GM23338 (cell line): ENCODE measurements around the gene MID1.

ENCODE experiments used
- CREB1 ChIP-seq: fragments of 250-450 bp; sonication (Bioruptor Pico); IDR thresholded peaks from 2 replicates; pipeline ENCODE4 v1.5.0; 2020; ENCODE audit warnings: low read depth, mild to moderate bottlenecking, moderate library complexity
- CTCF ChIP-seq, 2 experiments: fragments of 200-600 bp in 1 of 2; sonication (generic) in 1 of 2; conservative IDR thresholded peaks; 2 replicates each; pipeline versions ENCODE4 v1.5.1 to v1.6.1; 2016 to 2017; ENCODE audit warnings: antibody characterized with exemption in 2 of 2, low read depth in 2 of 2, mild to moderate bottlenecking in 2 of 2, moderate library complexity in 1 of 2
- ETS1 ChIP-seq: IDR thresholded peaks from 2 replicates; pipeline ENCODE4 v1.6.1; 2016; ENCODE audit warnings: antibody characterized with exemption
- EZH2 ChIP-seq: fragments of 200-600 bp; sonication (generic); IDR thresholded peaks from one replicate; pipeline ENCODE4 v1.8.0; 2017; ENCODE audit warnings: antibody characterized with exemption, mild to moderate bottlenecking, low read depth; ENCODE audit not compliant: unreplicated experiment
- EZH2phosphoT487 ChIP-seq: fragments of 200-600 bp; sonication (generic); IDR thresholded peaks from one replicate; pipeline ENCODE4 v1.8.1; 2018; ENCODE audit warnings: antibody characterized with exemption; ENCODE audit not compliant: unreplicated experiment
- JUNB ChIP-seq: IDR thresholded peaks from one replicate; pipeline ENCODE4 v1.6.1; 2016; ENCODE audit warnings: antibody characterized with exemption; ENCODE audit not compliant: unreplicated experiment
- POLR2AphosphoS5 ChIP-seq: IDR thresholded peaks from 2 replicates; pipeline ENCODE4 v1.6.1; 2016; ENCODE audit warnings: antibody characterized with exemption, low read depth
- REST ChIP-seq: IDR thresholded peaks from one replicate; pipeline ENCODE4 v1.6.1; 2018; ENCODE audit warnings: antibody characterized with exemption; ENCODE audit not compliant: unreplicated experiment
- ZNF114 ChIP-seq: fragments of 250-450 bp; sonication (Bioruptor Pico); IDR thresholded peaks from 2 replicates; pipeline ENCODE4 v1.5.0; 2020; ENCODE audit warnings: mild to moderate bottlenecking, moderate library complexity

GRCh38 chrX:10578527-10578926 lies 41.9 kb downstream of the MID1 start:
- TF ChIP-seq EZH2 (no peak), POLR2AphosphoS5 (no peak), CTCF (conservative IDR thresholded peaks at IDR 0.05; ENCODE audit: low read depth in 2 of 2) (no peak), ZNF114 (CRISPR knock-in tag) (no peak), EZH2phosphoT487 (no peak), CREB1 (CRISPR knock-in tag) (no peak), ETS1 (no peak), REST (no peak), JUNB (no peak)
